Stimulated activated naive CD4-positive, alpha-beta T cell (primary cell): ENCODE measurements around the gene TFB2M.
"Not testable (repeated sequence)": the region's sequence is repeated elsewhere in the genome, so short reads cannot be mapped to it uniquely, and the experiment has no call there.

Experiments used
- DNase-seq, 6 experiments: peaks; one replicate each; lab custom pipeline; 2025; lab: John Stamatoyannopoulos, UW

TFB2M gene

GRCh38 chr1:246583056-246583440 lies 17.0 kb upstream of the TFB2M start:
- no peak for DNase-seq

- no peak for DNase-seq
These were observed 16.4 kb upstream of the TFB2M start for GRCh38 chr1:246582301-246583055.

DNA sequence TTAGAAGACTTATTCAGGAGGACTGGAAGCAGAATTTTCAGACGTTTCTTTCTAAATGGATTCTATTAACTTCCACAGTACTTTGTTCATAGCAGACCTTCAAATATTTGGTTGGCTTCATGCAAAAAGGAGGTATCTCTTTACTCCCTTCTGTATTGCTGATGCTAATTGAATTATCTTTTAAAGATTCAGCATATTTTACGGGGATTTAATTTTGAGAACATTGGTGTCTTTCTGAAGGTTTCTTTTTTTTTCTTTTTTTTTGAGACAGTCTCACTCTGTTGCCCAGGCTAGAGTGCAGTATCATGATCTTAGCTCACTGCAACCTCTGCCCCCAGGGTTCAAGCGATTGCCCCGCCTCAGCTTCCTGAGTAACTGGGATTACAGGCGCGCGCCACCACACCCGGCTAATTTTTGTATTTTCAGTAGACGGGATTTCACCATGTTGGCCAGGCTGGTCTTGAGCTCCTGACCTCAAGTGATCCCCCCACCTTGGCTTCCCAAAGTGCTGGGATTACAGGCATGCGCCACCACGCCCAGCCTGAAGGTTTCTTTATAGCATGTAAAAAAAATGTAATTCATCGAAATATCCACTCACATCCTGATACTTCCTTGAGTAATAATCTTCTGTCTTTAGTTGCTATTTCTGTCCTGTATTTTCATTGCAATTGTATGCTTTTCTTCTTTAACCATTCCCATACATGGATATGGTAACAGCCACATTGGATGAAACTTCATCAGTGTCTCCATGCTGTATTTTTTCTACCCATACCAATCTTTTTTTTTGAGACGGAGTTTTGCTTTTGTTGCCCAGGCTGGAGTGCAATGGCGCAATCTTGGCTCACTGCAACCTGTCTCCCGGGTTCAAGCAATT lies 14.7 kb upstream of the TFB2M start:
- DNase-seq: no peak

- no peak for DNase-seq
These were observed 13.8 kb upstream of the TFB2M start for GRCh38 chr1:246579818-246580217.

DNA sequence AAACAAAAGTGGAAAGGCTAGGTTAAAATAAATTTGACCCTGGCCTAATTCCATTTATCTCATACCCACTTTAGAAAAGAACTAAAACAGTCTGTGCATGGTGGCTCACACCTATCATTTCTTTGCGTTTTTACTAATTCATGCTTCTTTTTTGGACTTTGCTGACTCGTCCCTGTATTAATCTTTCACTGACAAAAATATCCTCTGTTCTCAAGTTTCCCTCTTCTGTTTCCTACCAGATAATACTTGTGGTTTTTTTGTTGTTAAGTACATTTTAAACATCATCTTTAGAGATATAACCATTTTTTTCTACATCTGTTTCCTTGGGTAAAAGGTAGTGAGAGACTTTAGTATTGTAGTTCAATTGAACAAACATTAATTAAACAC lies 11.7 kb upstream of the TFB2M start:
- no peak for DNase-seq

DNA sequence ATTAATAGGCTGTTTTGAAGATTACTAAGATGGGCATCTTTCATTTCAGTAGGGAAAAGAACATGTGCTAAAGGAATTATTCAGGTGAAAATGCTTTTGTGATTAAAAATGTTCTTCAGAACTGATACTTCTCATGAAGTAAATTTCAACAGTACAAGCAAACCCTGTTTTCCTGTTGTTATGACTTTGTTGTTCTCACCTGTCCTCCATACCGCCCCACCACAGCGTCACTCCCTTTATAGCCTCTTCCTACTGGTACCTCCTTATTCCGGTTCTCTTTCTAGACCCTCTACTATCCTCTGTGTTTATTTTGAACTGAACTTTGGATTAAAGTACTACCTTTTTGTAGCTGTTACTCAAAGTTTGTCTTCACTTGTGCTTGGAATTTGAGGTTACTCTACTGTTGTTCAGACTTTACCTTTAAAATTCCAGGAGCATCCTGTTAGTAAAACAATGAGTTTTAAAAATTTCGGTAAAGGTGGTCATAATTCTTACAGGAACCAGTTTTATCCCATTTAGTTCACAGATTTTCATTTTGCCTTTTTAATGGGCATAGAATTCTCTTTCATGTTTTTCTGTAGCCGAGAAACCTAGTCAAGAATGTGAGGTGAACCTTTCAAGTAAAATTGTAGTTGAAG lies 11.1 kb upstream of the TFB2M start:
- peak in 3 of 6 experiments; percentile 3 to 45 (median 20) for DNase-seq

- no peak for DNase-seq
These were observed 10.6 kb upstream of the TFB2M start for GRCh38 chr1:246576709-246577032.

GRCh38 chr1:246573491-246573890 lies 7.4 kb upstream of the TFB2M start:
- no peak for DNase-seq

DNA sequence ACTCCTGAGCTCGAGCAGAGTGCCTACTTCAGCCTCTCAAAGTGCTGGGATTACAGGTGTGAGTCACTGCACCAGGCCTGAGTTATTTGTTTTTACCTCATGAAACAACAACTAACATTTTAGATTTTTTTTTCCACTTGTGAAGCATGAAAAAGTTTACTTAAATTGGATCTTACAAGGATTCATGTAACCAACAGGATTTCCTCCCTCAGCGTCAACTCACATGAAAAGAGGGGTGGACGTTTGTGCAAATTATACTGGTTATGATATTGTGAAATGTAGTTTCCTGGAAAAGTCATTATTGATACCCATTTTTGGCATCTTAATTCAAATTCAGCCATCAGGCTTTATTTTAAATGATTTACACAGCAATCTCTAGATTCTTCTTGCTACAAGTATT lies 6.7 kb upstream of the TFB2M start:
- peak in 2 of 6 experiments; percentile 9 to 11 for DNase-seq

- DNase-seq: no peak
These were observed 5.9 kb upstream of the TFB2M start for GRCh38 chr1:246571953-246572352.

DNA sequence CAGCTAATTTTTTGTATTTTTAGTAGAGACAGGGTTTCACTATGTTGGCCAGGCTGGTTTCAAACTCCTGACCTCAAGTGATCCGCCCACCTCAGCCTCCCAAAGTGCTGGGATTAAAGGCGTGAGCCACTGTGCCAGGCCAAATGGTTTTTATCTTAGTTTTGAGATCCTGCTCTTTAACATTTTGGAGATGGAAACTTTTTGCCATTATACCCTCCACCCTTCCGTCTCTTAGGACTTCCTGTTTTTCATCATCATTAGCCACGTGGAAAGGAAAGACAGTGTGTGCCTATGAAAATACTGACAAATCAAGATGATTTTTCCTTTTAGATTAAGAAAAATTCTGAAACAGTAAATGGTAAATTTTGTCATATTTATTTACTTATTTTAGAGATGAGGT lies 5.2 kb upstream of the TFB2M start:
- DNase-seq: peak in 3 of 6 experiments; percentile 21 to 38 (median 38)

DNA sequence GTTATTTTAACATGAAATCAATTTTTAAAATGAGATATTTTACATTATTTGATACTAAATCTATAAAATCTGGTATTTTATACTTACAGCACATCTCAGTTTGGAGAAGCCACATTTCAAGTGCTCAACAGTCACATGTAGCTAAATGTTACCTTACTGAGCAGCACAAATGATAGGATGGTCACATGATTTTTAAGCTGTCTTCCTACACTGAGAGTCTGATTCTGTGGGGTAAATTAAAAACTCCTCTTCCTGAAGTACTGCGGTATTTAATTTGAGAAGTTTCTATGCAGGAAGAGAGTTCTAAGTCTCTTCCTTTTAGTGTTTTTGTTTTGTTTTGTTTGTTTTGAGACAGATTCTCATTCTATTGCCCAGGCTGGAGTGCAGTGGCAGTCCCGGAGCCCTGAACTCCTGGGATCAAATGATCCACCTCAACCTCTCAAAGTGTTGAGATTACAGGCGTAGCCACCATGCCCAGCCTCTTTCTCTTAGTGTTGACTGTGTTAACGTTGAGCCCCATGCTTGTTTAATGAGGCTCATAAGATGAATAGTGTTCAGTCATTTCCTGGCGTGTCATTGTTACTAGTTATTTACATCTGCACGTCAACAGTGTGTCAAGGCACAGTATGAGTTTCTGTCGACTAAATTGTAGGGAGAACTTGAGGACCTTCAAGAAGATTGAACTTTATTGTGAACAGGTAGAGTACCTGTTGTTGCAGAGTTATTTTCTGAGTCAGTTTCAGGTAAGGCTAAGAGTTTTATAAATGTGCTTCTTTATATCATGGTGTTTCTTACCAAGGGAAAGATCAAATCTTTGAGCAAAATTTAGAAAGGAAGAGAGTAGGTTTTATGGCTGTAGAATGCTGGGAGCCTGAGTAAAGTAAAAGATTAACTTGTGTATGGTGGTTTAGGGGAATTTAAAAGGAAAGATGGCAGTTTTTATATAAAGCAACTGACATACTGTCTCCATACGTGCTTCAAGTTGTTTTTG lies 3.5 kb upstream of the TFB2M start:
- DNase-seq: peak; percentile 8 to 70 (median 49)

DNA sequence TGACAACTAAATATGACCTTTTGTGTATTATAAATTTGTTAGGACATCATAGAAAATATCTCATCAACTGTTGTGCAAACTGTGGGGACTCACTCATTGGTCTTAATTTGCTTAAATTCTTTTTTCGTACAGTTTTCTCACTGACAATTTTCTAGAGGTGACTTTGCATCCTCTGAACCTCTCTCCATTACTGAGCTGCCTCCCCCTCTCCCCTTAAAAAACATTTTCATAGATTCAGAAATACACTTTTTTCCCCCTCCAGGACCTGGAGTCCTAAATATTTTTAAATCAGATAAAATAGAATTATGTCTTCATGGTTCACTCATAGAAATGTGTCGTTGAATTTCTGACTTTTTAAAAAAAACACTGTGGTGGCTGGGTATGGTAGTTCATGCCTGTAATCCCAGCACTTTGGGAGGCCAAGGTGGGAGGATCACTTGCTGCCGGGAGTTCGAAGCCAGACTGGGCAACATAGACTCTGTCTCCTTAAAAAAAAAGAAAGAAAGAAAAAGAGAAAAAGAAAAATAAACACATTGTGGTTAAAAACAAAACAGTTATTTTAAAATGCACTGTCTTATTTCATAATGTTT lies 1.7 kb upstream of the TFB2M start:
- no peak for DNase-seq

- peak in 2 of 6 experiments; percentile 41 to 73 for DNase-seq
These were observed 968 bp upstream of the TFB2M start for GRCh38 chr1:246566813-246567645.

GRCh38 chr1:246565751-246566127 lies 322 bp downstream of the TFB2M start:
- DNase-seq: no peak

- DNase-seq: no peak
These were observed 966 bp downstream of the TFB2M start for GRCh38 chr1:246564839-246565750.

DNA sequence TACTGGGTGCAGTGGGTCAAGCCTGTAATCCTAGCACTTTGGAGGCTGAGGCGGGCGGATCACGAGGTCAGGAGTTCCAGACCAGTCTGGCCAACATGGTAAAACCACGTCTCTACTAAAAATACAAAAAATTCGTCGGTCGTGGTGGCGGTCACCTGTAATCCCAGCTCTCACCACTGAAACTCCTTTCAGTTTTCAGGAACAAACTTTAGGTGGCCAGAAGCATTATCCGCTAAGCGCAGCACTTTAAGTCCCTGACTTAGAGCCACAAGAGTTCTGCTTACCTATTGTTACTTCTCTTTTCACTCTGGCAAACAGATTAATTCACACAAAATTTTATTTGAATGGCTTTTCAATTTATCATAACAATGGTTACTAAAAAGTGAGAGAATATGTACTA lies 5.2 kb downstream of the TFB2M start:
- DNase-seq: not testable (repeated sequence)

GRCh38 chr1:246559310-246559709 lies 6.8 kb downstream of the TFB2M start:
- DNase-seq: no peak

DNA sequence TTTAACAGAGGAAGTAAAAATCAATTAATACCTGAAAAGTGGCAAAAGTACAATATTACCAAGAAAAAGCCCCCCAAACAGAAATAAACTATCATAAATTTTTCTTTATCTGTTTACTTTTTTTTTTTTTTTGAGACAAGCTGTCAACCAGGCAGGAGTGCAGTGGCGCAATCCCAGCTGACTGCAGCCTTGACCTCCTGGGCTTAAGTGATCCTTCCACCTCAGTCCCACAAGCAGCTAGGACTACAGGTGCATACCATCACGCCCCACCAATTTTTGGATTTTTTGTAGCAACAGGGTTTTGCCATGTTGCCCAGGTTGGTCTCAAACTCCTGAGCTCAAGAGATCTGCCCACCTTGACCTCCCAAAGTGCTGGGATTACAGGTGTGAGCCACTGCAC lies 8.0 kb downstream of the TFB2M start:
- DNase-seq: no peak
